IgD-negative memory B cell (primary cell): ENCODE results near the gene GRB10. TPM values are rescaled to one million over a fixed set of nuclear protein-coding genes. Genes with fewer than 3 reads are reported as not detected.

ENCODE experiments used
- H3K27ac Mint-ChIP-seq, 3 donors: one replicate each; pipeline ENCODE4 v1.8.0; 2020 to 2022; ENCODE audit warnings: mild to moderate bottlenecking in 3 of 3, mixed read lengths in 3 of 3, moderate library complexity in 1 of 3
- H3K27me3 Mint-ChIP-seq: one replicate; pipeline ENCODE4 v1.8.0; 2021; ENCODE audit warnings: mixed read lengths
- H3K36me3 Mint-ChIP-seq: one replicate; pipeline ENCODE4 v1.8.0; 2020; ENCODE audit warnings: mild to moderate bottlenecking, mixed read lengths
- H3K4me1 Mint-ChIP-seq, 3 donors: one replicate each; pipeline ENCODE4 v1.8.0; 2020 to 2022; ENCODE audit warnings: mixed read lengths in 3 of 3, mild to moderate bottlenecking in 1 of 3
- H3K4me3 Mint-ChIP-seq, 4 donors: one replicate each; pipeline ENCODE4 v1.8.0; 2020 to 2022; ENCODE audit warnings: mild to moderate bottlenecking in 4 of 4, mixed read lengths in 4 of 4, moderate library complexity in 3 of 4
- H3K9me3 Mint-ChIP-seq, 3 donors: one replicate each; pipeline ENCODE4 v1.8.0; 2020 to 2021; ENCODE audit warnings: mixed read lengths in 3 of 3, mild to moderate bottlenecking in 1 of 3
- polyA plus RNA-seq: library from polyadenylated mRNA; unstranded; fragments of 300-500 nt; fragmentation: Illumina TruSeq; gene quantifications from one replicate; pipeline ENCODE4 v1.2.3, GENCODE V29; 2021

Gene GRB10
- polyA plus RNA-seq, 1 donor from 2014 or later: 0.11 TPM

DNA sequence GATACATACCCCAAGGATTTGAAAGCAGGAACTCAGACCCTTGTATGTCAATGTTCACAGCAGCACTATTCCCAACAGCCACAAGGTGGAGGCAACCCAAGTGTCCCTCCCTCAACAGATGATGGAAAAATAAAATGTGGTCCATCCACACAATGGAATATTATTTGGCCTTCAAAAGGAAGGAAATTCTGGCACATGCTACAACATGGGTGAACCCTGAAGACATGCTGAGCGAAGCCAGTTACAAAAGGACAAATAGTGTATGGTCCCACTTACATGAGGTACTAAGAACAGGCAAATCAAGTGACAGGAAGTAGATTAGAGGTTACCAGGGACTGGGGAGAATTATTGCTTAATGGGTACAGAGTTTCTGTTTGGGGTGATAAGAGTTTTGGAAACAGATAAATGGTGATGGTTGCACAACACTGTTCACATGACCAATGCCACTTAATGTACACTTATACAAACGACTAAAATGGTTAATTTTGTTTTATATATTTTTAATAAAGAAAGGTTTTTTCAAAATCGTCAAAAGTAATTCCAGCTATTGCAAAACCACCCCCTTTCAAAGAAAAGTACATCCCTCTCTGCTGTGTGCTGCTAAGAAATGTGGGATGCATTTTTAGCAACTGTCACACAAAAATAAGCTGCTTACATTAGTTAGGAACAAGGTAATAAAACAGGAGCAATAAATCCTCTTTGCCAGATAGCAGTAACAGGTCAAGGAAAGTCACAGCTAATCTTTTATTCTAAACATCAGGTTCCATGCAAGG, 85.7 kb downstream of the GRB10 start:
- H3K4me1 Mint-ChIP-seq: no peaks in the 10 kb centered on the region
- H3K36me3 Mint-ChIP-seq: no peaks in the 10 kb centered on the region
- no peak overlapping the region for H3K4me3 Mint-ChIP-seq
- H3K27ac Mint-ChIP-seq: no peak overlapping the region
- no peaks in the 10 kb centered on the region for H3K9me3 Mint-ChIP-seq
- H3K27me3 Mint-ChIP-seq: peaks cover 3% of the 10 kb centered on the region

DNA sequence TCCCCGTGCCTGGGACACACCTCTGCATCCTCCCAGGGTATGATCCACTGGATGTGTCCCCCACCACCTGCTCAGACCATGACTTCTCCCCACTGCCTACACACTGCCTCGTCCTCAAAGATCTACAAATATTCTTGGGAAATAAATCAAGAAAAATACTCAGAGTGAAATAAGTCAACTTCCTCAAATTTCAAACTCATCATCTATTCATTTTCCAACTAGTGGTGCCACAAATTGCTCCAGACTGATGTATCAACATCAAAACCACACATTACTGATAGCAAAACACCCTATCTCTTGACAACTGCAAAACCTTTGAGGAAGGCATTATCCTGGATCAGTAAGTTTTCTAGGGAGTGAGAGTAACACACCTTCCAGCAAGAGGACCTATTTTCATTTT, 87.7 kb downstream of the GRB10 start:
- H3K4me3 Mint-ChIP-seq: no peak overlapping the region
- H3K27ac Mint-ChIP-seq: no peak overlapping the region
- no peaks in the 10 kb centered on the region for H3K9me3 Mint-ChIP-seq
- no peaks in the 10 kb centered on the region for H3K4me1 Mint-ChIP-seq
- H3K27me3 Mint-ChIP-seq: peaks cover 1% of the 10 kb centered on the region
- H3K36me3 Mint-ChIP-seq: no peaks in the 10 kb centered on the region

DNA sequence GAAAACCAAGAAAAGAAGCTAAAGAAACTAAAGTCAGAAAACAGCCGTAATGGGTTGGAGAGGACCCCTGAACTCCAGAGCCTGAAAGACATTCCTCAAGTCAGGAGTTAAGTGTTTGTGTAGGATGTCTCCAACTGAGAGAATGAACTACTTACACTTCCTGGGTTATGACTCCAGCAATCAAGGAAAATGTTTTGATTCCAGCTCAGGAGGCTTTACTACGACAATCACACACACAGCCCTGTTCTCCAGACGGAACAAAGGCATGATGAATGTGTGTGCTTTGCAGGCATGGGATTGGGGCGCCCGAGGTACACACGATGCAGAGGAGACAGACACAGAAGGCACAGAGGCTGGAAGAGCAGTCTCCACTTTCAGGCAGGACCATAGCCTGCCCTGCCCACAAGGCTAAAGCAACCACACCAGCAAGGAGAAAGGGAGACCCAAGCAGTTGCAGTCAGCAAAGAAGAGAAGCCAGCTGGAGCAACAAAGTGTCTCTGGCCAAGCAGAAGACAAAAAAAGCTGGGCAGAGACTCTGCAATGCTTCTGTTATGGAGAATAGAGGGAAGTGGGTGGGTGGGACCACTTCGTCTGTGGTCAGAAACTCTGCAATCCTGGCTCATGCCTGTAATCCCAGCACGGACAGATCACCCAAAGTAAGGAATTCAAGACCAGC, 89.1 kb downstream of the GRB10 start:
- Mint-ChIP-seq H3K9me3 (no peaks in the 10 kb centered on the region), H3K4me1 (no peaks in the 10 kb centered on the region), H3K36me3 (no peaks in the 10 kb centered on the region), H3K4me3 (no peak overlapping the region), H3K27me3 (no peaks in the 10 kb centered on the region), H3K27ac (no peak overlapping the region)

- Mint-ChIP-seq H3K27me3 (peaks cover 1% of the 10 kb centered on the region), H3K27ac (no peak overlapping the region), H3K36me3 (peaks cover 2% of the 10 kb centered on the region), H3K4me1 (no peaks in the 10 kb centered on the region), H3K4me3 (no peak overlapping the region), H3K9me3 (no peaks in the 10 kb centered on the region)
These were observed 92.1 kb downstream of the GRB10 start for GRCh38 chr7:50690541-50691011.

DNA sequence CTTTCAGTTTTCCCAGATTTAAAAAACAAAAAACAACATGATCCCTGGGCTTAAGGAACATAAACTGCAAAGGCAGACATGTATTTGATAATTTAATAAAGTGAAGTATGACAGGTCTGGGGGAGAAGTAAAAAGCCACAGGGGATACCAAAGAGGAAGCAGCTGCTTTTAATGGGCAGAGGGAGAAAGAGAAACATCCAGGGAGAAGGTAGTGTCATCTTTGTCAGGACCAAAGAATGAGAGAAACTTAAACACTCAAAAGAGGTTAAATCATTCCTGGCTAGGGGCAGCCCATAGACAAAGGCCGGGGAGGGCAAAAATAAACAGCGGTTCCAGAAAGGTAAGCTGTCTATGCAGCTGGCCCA, 94.5 kb downstream of the GRB10 start:
- Mint-ChIP-seq H3K27me3 (peaks cover 5% of the 10 kb centered on the region), H3K4me1 (no peaks in the 10 kb centered on the region), H3K36me3 (peaks cover 2% of the 10 kb centered on the region), H3K9me3 (no peaks in the 10 kb centered on the region), H3K27ac (no peak overlapping the region), H3K4me3 (no peak overlapping the region)

DNA sequence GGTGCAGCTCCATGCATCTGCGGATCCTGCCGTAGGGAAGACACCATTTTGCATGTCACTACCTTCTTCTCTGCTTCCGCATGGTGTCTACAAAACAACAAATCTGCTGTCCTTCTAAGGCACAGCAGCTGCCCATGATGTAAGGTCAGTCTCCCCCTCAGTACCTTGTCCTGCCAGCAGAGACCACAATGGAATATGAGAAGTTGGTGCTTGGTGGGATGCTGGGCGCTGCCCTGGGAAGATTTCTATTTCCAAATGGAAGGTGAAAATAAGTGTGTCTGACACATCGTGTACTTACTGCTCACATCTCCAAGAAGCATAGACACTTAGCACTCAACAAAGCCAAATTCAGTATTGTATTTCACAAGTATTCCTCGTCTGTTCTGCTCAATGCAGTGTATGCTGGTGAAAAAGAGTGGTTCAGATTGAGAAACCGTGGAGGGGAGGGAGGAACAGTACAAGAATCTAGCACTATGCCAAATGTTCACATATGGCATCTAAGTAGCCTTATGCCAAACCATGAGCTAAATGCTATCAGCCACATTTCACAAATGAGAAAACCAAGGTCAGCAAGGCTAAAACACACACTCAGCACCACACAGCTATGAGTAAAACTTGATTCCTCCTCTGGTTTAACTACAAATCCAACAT, 95.0 kb downstream of the GRB10 start:
- Mint-ChIP-seq H3K27me3 (peaks cover 10% of the 10 kb centered on the region), H3K4me3 (no peak overlapping the region), H3K9me3 (no peaks in the 10 kb centered on the region), H3K4me1 (no peaks in the 10 kb centered on the region), H3K36me3 (peaks cover 2% of the 10 kb centered on the region), H3K27ac (no peak overlapping the region)

DNA sequence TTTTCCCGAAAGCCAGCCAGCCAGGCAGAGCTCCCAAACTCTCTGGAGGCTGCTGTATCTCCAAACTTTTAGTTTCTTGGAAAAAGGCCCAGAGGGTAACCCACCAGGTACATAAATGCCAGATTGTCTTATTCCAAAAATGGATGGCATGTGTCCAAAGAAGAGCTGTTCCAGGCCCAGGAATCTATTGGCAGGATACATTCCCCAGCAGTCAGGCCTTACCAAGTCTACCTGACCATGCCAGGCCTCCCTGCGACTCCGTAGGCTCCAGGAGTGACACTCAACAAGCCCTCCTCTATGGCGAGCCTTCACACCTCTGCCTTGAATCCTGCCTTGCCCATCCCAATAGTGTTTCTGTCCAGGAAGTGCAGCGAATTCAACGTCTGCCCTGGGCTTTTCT, 95.6 kb downstream of the GRB10 start:
- Mint-ChIP-seq H3K27me3 (peaks cover 13% of the 10 kb centered on the region), H3K4me3 (no peak overlapping the region), H3K27ac (peak overlapping the region in 1 of 3 donors; percentile 68), H3K4me1 (no peaks in the 10 kb centered on the region), H3K9me3 (no peaks in the 10 kb centered on the region), H3K36me3 (peaks cover 2% of the 10 kb centered on the region)

DNA sequence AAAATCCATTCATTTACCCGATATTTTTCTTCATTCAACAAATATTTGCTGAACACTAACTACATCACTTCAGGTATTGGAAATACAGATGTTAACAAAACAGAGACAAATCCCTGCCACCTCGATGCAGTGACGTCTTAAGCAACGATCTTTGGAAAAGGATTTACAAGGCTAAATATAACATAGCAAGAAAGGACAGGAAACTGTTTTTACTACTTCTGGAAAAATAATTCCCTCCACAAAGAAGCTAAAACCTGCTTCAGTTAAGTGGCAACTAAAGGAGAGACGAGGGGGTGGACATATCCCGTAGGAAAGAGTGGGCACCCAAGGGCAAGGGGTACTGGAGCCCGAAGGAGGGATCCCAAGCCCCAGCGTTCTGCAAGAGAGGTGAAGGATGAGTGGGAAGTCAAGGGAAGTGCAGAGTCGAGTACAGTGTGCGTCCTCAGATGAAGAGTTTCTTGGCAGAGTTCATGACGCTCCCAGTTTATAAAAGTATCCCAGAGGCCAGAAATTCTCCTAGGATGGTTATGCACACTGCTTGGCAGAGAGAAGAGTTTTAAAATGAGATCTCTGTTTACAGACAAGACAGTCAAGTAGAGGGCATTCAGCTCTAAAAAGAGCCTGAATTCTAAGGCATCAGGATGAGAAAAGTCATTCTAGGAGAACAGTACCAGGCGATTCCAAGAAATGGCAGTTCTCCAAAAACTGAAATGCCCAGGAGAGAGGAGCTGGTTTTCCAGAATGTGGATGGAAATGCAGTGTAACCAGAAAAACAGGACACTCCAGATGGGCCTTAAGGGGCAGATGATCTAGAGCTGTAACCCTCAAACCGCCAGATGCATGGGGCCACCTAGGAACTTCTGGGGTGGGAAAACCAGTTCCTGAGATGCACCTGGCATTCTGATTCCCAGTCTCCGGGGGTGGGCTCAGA, 97.3 kb downstream of the GRB10 start:
- H3K27me3 Mint-ChIP-seq: peaks cover 21% of the 10 kb centered on the region
- H3K4me3 Mint-ChIP-seq: no peak overlapping the region
- no peak overlapping the region for H3K27ac Mint-ChIP-seq
- peaks cover 0 to 6% (median 2%) of the 10 kb centered on the region in 3 donors for H3K4me1 Mint-ChIP-seq
- no peaks in the 10 kb centered on the region for H3K9me3 Mint-ChIP-seq
- peaks cover 2% of the 10 kb centered on the region for H3K36me3 Mint-ChIP-seq

GRCh38 chr7:50684713-50685075, 98.0 kb downstream of the GRB10 start:
- Mint-ChIP-seq H3K27ac (no peak overlapping the region), H3K36me3 (peaks cover 2% of the 10 kb centered on the region), H3K9me3 (no peaks in the 10 kb centered on the region), H3K27me3 (peaks cover 21% of the 10 kb centered on the region), H3K4me3 (no peak overlapping the region), H3K4me1 (peaks cover 0 to 6% (median 2%) of the 10 kb centered on the region in 3 donors)

- H3K4me1 Mint-ChIP-seq: peaks cover 0 to 7% (median 2%) of the 10 kb centered on the region in 3 donors
- no peaks in the 10 kb centered on the region for H3K9me3 Mint-ChIP-seq
- H3K27ac Mint-ChIP-seq: no peak overlapping the region
- H3K27me3 Mint-ChIP-seq: peaks cover 22% of the 10 kb centered on the region
- peaks cover 2% of the 10 kb centered on the region for H3K36me3 Mint-ChIP-seq
- H3K4me3 Mint-ChIP-seq: no peak overlapping the region
These were observed 98.5 kb downstream of the GRB10 start for GRCh38 chr7:50684011-50684712.

DNA sequence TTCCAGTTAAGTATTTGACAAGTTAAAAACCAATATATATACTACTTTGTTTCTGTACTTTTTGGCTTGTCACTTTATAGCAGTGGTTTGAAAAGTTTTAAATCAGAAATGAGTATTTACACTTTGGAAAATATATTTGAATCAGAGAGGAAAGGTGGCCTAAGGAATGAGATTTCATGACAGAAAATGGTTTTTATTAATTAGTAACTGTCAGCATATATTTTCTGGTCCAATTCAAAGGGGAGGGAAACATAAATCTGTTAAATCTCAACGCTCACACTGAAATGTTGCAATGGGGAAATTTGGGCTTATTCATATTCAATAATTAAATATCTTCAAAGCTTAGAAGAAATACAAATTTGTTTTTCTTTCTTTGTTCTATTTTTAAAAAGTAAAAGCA, 100.1 kb downstream of the GRB10 start:
- Mint-ChIP-seq H3K4me3 (no peak overlapping the region), H3K27me3 (peaks cover 21% of the 10 kb centered on the region), H3K27ac (no peak overlapping the region), H3K9me3 (no peaks in the 10 kb centered on the region), H3K4me1 (peaks cover 0 to 7% (median 2%) of the 10 kb centered on the region in 3 donors), H3K36me3 (peaks cover 2% of the 10 kb centered on the region)

GRCh38 chr7:50682079-50682478, 100.6 kb downstream of the GRB10 start:
- Mint-ChIP-seq H3K4me3 (no peak overlapping the region), H3K9me3 (no peaks in the 10 kb centered on the region), H3K27me3 (peaks cover 21% of the 10 kb centered on the region), H3K36me3 (no peaks in the 10 kb centered on the region), H3K27ac (no peak overlapping the region), H3K4me1 (peaks cover 0 to 7% (median 2%) of the 10 kb centered on the region in 3 donors)

GRCh38 chr7:50681432-50682045, 101.2 kb downstream of the GRB10 start:
- no peaks in the 10 kb centered on the region for H3K9me3 Mint-ChIP-seq
- no peak overlapping the region for H3K27ac Mint-ChIP-seq
- no peaks in the 10 kb centered on the region for H3K36me3 Mint-ChIP-seq
- H3K4me1 Mint-ChIP-seq: peaks cover 0 to 7% (median 2%) of the 10 kb centered on the region in 3 donors
- peak overlapping the region in 1 of 4 donors; percentile 18 for H3K4me3 Mint-ChIP-seq
- H3K27me3 Mint-ChIP-seq: peaks cover 21% of the 10 kb centered on the region
